ENCODE results near the gene UBE3D.

The UBE3D gene

DNA sequence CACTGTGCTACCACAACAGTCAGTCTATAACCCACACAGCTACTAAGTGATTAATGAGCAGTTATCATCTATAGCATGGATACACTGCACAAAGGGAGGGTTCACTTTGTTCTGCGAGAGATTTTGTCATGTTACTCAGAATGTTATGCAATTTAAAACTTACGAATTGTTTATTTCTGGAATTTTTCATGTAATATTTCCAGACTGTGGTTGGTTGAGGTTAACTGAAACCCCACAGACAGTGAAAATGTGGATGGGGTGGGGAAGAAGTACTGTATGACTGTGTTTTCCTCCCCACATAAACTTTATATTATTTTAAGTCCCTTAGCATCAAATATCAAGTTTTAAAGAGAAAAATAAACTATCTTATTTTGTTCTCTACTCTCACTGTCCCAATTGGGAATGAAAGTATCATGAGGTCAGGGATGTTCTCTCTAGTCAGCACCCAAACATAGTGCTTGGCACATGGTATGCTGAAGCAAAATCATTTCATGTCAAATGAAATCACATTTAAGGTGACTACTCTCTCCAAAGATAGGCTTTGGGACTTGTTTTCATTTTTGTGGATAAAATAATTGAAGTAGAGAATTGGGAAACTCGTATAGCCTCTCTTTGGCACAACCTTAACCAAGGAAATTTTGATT lies 27.2 kb upstream of the UBE3D start:
- no peaks in the 10 kb centered on the region for H3K79me2 ChIP-seq (ENCODE audit: insufficient read depth, low read depth)
- no peak overlapping the region for H3K9ac ChIP-seq
- H3K36me3 ChIP-seq (ENCODE audit: insufficient read depth), result no peaks in the 10 kb centered on the region
- H3K27me3 ChIP-seq (ENCODE audit: insufficient read depth, low read depth), result no peaks in the 10 kb centered on the region
- no peak overlapping the region for H3K27ac ChIP-seq
- no peaks in the 10 kb centered on the region for H3K4me1 ChIP-seq (ENCODE audit: low read depth, poor library complexity, severe bottlenecking)
- no peak overlapping the region for H2AFZ ChIP-seq (ENCODE audit: low read depth)
- no peak overlapping the region for H3K4me2 ChIP-seq
- TF ChIP-seq, protein P1, sequence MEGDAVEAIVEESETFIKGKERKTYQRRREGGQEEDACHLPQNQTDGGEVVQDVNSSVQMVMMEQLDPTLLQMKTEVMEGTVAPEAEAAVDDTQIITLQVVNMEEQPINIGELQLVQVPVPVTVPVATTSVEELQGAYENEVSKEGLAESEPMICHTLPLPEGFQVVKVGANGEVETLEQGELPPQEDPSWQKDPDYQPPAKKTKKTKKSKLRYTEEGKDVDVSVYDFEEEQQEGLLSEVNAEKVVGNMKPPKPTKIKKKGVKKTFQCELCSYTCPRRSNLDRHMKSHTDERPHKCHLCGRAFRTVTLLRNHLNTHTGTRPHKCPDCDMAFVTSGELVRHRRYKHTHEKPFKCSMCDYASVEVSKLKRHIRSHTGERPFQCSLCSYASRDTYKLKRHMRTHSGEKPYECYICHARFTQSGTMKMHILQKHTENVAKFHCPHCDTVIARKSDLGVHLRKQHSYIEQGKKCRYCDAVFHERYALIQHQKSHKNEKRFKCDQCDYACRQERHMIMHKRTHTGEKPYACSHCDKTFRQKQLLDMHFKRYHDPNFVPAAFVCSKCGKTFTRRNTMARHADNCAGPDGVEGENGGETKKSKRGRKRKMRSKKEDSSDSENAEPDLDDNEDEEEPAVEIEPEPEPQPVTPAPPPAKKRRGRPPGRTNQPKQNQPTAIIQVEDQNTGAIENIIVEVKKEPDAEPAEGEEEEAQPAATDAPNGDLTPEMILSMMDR (conservative IDR thresholded peaks at IDR 0.05; ENCODE audit: low read depth, low read length), result no peak
- no peak overlapping the region for H3K4me3 ChIP-seq (IDR thresholded peaks at IDR 0.05; ENCODE audit: insufficient read depth, low read depth, low read length)
- no peaks in the 10 kb centered on the region for H4K20me1 ChIP-seq (ENCODE audit: insufficient read depth)

DNA sequence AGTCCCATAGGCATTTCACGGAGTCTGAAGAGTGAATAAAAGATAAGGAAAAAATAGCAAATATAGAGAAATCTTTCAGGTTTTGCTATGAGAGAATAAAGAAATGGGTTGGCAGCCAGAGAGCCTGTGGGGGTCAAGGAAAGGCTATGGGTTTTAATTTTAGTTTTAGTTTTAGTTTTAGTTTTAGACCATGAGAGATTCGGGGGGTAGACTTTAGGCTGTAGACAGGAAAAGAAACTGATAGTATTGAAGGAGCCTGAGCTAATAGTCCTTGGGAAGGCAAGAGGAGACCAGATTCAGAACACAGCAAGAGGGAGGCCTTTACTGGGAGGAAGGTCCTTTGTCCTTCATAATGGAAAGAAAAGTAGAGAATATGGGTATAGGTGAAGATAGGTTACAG lies 21.1 kb upstream of the UBE3D start:
- no peak overlapping the region for H3K4me3 ChIP-seq (IDR thresholded peaks at IDR 0.05; ENCODE audit: insufficient read depth, low read depth, low read length)
- no peaks in the 10 kb centered on the region for H3K4me1 ChIP-seq (ENCODE audit: low read depth, poor library complexity, severe bottlenecking)
- no peak overlapping the region for H3K27ac ChIP-seq
- H3K79me2 ChIP-seq (ENCODE audit: insufficient read depth, low read depth), result no peaks in the 10 kb centered on the region
- no peaks in the 10 kb centered on the region for H3K27me3 ChIP-seq (ENCODE audit: insufficient read depth, low read depth)
- no peaks in the 10 kb centered on the region for H3K36me3 ChIP-seq (ENCODE audit: insufficient read depth)
- TF ChIP-seq, protein P1 (conservative IDR thresholded peaks at IDR 0.05; ENCODE audit: low read depth, low read length), result no peak
- H3K4me2 ChIP-seq, result no peak overlapping the region
- H4K20me1 ChIP-seq (ENCODE audit: insufficient read depth), result no peaks in the 10 kb centered on the region
- H2AFZ ChIP-seq (ENCODE audit: low read depth), result no peak overlapping the region
- no peak overlapping the region for H3K9ac ChIP-seq

DNA sequence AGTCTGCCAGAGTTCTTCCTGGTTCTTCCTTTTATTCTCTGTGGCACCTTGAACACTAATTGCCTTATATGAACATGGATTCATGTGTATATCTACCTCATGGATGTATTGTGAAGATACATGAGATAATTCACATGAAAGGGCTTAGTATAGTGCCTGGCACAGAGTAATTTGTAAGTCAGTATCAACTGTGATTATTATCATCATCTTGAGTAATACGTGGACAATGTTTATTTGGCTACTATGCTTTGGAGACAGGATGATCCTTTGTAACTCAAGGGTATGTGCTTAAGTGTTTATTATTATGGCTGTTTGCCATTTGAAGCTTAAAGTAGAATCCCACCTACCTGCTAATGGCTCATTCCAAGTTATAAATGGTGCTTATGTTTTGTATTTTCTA lies 17.8 kb upstream of the UBE3D start:
- Histone ChIP-seq H4K20me1 (ENCODE audit: insufficient read depth) (no peaks in the 10 kb centered on the region), H3K79me2 (ENCODE audit: insufficient read depth, low read depth) (no peaks in the 10 kb centered on the region), H2AFZ (ENCODE audit: low read depth) (no peak overlapping the region), H3K27ac (no peak overlapping the region), H3K9ac (no peak overlapping the region), H3K27me3 (ENCODE audit: insufficient read depth, low read depth) (no peaks in the 10 kb centered on the region), H3K36me3 (ENCODE audit: insufficient read depth) (no peaks in the 10 kb centered on the region), H3K4me3 (IDR thresholded peaks at IDR 0.05; ENCODE audit: insufficient read depth, low read depth, low read length) (no peak overlapping the region), H3K4me2 (no peak overlapping the region), H3K4me1 (ENCODE audit: low read depth, poor library complexity, severe bottlenecking) (no peaks in the 10 kb centered on the region)
- TF ChIP-seq, protein P1 (conservative IDR thresholded peaks at IDR 0.05; ENCODE audit: low read depth, low read length), result no peak

DNA sequence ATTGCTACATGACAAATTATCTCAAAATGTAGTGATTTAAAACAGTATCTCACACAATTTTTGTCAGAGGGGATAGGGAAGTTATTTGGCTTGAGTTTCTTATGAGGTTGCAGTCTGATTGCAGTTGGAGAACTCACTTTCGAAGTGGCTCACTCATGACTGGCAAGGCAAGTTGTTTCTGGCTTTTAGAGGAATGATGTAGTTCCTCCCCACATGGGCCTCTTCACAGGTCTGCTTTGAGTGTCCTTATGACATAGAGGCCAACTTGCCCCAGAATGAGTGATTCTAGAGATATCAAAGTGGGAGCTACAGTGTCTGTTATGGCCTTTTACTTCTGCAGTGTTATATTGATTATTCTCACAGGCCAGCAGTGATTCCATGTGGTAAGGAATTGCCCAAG lies 8.0 kb upstream of the UBE3D start:
- peaks cover 13% of the 10 kb centered on the region for H3K79me2 ChIP-seq (ENCODE audit: insufficient read depth, low read depth)
- H3K27ac ChIP-seq, result no peak overlapping the region
- no peak overlapping the region for H2AFZ ChIP-seq (ENCODE audit: low read depth)
- no peak overlapping the region for H3K4me3 ChIP-seq (IDR thresholded peaks at IDR 0.05; ENCODE audit: insufficient read depth, low read depth, low read length)
- H4K20me1 ChIP-seq (ENCODE audit: insufficient read depth), result no peaks in the 10 kb centered on the region
- no peak overlapping the region for H3K4me2 ChIP-seq
- no peaks in the 10 kb centered on the region for H3K27me3 ChIP-seq (ENCODE audit: insufficient read depth, low read depth)
- TF ChIP-seq, protein P1 (conservative IDR thresholded peaks at IDR 0.05; ENCODE audit: low read depth, low read length), result no peak
- peaks cover 26% of the 10 kb centered on the region for H3K4me1 ChIP-seq (ENCODE audit: low read depth, poor library complexity, severe bottlenecking)
- no peaks in the 10 kb centered on the region for H3K36me3 ChIP-seq (ENCODE audit: insufficient read depth)
- H3K9ac ChIP-seq, result no peak overlapping the region

Measured in KMS-11 (cell line).